HUDEP-2 (cell line): ENCODE measurements around the gene KIAA0319L.
A peak's percentile ranks its signal among the peaks of the same experiment; 100 is the strongest.

Experiments
- DNase-seq, 76 experiments: peaks; one replicate each; lab custom pipeline; 2025; ENCODE audit not compliant: unreplicated experiment in 76 of 76; lab: John Stamatoyannopoulos, UW

Gene KIAA0319L

DNA sequence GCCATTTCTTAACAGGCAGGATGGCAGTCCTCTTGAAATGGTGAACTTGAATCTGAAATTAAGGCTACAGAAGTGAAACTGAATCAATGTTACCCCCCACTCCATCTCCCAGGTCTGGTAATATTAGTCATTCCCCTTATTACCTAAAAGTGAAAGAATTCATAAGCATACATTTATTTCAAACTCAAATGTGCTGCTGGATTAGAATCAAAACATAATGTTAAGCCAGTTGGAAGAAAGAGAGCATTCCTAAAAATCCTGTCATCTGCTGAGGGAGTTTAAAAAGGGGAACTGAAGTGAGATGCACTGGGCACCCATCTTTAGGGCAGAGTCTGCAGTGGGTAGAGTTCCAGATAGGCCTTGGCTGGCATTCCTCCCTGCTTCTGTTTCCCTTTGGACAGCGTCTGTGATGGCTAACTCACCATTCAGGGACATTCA, 17.4 kb downstream of the KIAA0319L start:
- DNase-seq: no peak

DNA sequence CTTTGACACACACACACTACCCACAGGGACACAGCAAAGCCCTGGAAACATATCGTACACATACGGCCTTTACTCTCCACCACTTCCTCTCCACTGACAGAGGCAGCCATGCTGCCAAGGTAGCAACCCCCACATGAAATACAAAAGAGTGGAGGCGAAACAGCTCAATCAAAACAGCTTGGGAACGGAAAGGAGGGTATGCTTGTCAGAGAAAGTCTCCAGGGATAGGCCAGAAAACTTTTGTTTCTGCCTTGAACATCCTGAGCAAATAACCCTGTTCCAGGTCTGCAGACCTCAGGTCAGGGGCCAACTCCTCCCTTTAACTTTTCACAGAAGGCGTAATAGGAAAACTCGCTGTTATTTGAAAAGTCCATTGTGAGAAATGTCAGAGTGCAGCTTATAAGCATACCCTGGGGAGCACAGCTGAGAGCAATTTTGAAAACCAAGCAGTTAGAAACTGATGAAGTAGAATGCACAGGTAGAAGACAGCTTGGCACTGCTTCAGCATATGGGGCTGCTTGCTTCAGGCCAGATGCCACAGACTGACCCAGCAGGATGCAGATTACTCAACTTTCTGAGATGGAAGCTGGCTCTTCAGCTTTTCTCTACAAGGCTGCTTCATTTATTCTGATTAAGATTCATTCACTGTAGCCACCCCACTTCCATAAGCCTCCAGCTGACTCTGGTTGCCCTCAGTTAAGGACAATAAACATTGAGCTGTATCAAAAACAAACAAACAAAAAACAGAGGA, 18.0 kb downstream of the KIAA0319L start:
- no peak for DNase-seq

GRCh38 chr1:35537806-35538205, 19.4 kb downstream of the KIAA0319L start:
- DNase-seq: no peak

DNA sequence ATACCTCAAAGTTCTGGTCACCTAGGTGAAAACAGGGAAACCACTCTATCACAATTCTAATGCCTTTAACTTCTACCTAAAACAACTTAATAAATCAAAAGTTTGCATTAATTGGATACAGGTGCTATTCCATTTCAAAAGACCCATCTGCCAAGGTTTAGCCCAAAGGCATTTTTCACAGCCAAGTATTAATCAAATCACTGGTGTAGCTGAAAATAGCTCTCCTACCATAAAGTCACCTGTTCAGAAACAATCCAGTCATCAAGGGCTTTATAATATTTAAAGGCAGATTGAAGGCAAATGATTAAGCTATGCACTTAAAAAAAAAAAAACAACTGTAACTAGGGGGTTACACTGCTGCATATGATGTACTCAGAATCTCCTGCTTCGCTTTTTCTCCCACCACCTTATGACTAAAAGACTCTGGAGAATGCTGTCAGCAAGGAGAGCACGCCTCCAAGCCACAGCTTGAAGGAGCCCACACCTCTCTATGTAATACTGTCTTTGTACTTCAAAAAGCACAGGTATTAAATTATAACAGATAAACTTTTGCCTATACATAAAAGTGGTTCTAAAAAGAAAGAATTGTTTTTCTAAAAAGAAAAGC, 20.5 kb downstream of the KIAA0319L start:
- no peak for DNase-seq

GRCh38 chr1:35535243-35535642, 22.0 kb downstream of the KIAA0319L start:
- DNase-seq: no peak

GRCh38 chr1:35533586-35533985, 23.6 kb downstream of the KIAA0319L start:
- DNase-seq: peak in 41 of 76 experiments; percentile 1 to 69 (median 30)

GRCh38 chr1:35532497-35533223, 24.5 kb downstream of the KIAA0319L start:
- DNase-seq: no peak

GRCh38 chr1:35531368-35531767, 25.8 kb downstream of the KIAA0319L start:
- DNase-seq: no peak

- DNase-seq: no peak
Measured at GRCh38 chr1:35530946-35531345, 26.3 kb downstream of the KIAA0319L start.

DNA sequence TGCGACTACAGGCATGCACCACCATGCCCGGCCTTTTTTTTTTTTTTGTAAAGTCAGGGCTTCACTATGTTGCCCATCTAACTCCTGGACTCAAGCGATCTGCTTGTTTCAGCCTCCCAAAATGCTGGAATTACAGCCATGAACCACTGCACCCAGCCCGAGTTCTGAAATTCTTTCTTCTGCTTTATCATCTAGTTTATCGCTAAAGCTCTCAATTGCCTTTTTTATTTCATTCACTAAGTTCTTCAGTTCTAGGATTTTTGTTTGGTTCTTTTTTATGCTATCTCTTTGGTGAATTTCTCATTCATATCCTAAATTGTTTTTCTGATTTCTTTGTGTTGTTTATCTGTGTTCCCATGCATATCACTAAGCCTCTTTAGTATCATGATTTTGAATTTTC, 27.0 kb downstream of the KIAA0319L start:
- DNase-seq: no peak

DNA sequence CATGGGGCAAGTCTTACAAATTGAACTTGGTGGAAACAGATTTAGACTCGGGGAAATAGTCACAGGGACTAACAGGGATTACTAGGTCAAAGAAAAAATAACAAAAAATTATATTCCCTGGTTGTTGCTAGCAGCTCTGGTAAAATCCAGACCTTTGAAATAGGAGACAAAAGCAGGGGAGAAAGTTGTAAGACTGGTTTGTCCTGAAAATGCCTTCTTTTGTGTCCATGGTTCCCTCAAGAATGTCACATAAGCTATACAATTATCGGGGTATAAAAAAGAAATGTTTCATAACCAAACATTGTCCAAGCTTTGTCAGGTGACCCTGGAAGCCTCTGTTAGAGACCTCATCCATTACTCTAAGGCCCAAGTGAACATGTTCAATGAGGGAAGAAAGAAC, 33.1 kb downstream of the KIAA0319L start:
- no peak for DNase-seq

GRCh38 chr1:35519432-35519831, 37.8 kb downstream of the KIAA0319L start:
- no peak for DNase-seq

DNA sequence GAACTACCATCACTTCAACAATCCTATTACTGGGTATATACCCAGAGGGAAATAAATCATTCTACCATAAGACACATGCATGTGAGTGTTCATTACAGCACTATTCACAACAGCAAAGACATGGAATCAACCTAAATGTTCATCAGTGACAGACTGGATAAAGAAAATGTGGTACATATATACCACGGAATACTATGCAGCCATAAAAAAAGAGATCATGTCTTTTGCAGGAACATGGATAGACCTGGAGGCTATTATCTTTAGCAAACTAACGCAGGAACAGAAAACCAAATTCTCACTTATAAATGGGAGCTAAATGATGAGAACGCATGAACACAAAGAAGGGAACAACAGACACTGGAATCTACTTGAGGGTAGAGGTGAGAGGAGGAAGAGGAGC, 39.0 kb downstream of the KIAA0319L start:
- DNase-seq: no peak

DNA sequence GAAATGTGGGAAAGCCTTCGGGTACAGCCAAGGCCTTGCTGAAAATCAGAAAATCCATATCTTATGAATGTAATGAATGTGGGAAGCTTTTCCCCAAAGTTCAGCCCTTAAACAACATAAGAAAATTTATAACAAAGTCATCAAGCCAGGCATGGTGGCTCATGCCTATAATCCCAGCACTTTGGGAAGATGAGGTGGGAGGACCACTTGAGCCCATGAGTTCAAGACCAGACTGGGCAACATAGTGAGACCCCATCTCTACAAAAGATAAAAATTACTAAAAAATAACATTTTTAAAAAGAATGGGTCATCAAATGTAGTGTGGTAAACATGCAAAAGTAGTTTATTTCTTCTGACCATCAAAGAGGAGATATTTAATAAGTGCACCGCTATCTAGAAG, 45.9 kb downstream of the KIAA0319L start:
- no peak for DNase-seq

DNA sequence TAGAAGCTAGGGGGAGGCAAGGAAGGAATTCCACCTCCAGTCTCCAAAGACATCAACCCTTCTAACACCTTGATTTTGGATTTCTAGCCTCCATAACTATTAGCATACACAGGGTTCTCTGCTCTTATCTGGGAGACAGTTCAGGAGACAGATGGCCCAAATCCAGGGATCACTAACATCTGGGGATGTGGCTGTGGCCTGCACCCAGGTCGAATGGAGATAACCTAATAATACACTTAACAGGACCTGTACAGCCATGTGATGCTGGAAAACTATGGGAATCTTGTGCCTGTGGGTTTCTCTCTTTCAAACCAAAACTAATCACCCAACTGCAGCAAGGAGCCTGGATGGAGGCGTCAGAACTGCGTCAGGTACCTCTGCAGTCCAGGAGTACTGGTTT, 47.6 kb downstream of the KIAA0319L start:
- DNase-seq: no peak

- DNase-seq: no peak
Measured at GRCh38 chr1:35507947-35508346, 49.3 kb downstream of the KIAA0319L start.

GRCh38 chr1:35506960-35507912, 50.0 kb downstream of the KIAA0319L start:
- DNase-seq: peak in 14 of 76 experiments; percentile 1 to 51 (median 13)

DNA sequence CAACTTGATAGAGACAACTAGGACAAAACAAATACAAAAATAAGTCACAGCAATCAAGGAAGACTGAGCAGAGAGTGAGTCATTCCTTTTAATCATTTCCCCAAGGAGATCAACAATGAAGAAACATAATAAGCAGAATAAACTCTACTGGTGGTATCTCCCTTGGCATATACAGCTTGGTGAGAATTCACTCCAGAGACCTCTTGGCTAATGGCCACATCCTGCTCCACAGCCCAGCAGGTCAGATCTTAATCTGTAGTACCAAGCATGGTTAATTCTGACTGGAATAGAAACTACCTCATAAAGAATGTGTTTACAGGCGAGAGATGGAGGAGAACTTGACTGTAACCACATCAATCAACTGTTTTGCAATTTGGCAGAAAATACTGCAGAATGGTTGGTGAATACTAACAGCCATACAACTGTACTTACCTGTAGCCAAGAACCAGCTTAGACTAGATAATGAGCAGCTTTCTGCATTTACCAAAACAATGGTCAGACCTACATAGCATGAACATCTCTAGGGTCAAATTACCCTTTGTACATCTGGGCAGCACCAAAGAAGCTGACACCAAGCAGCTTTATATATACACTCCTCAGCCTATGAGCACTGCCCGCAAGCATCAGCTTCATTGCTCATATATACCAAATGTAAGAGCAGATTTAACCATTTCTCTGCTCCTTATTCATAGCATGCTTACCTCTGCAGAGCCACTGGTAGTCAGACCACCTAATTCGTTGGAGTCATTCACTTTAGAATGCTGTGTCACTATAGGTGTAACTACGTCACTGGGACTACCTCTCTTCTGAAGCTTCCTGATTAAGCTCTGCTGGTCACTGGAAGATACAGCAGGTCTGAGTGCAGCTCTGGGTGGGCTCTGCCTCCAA, 51.0 kb downstream of the KIAA0319L start:
- DNase-seq: peak in 42 of 76 experiments; percentile 2 to 64 (median 15)

DNA sequence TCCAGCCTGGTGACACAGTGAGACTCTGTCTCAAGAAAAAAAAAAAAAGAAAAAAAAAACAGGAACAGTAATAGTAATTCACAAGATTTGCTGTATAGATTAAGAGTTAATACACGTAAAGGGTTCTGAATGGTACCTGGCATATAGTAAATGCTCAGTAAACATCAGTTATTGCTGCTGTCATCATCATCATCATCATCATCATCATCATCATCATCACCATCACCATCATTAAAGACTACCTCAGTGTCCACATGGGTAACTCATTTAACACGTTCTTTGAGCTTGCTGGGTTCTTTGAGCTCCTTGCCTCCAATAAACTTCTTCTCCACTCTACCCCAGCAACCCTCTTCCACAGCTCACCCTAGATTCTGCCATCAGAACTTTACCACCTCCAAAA, 55.0 kb downstream of the KIAA0319L start:
- DNase-seq: no peak

DNA sequence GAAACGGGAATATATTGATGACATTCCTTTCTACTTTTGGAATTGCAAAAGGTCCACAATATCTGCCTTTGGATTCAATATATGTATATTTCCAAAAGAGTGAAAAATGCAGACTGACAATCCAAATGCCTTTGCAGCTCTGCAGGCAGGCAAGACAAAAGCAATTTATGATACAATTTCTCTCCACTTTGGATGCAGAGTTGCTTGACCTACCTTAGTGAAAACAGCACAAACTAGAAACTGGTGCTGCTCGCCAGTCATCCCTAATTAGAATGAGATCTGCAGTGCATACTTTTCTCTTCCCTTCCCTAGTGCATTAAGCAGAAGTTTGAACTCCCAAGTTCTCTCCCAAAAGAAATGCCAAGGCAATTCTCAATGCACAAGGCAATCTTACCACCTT, 56.8 kb downstream of the KIAA0319L start:
- no peak for DNase-seq
